ENCODE data around the gene IGF2R.

IGF2R gene

GRCh38 chr6:160004018-160004417 lies 35.1 kb downstream of the IGF2R start:
- FAIRE-seq = no peak
- no peak for TF ChIP-seq TAF1 (IDR thresholded peaks at IDR 0.05; ENCODE audit: borderline replicate concordance, low read depth, low read length)
- no peak for TF ChIP-seq POLR2A (IDR thresholded peaks at IDR 0.05; ENCODE audit: low read depth, low read length)
- no peak for TF ChIP-seq POLR2AphosphoS5 (IDR thresholded peaks at IDR 0.05; ENCODE audit: low read depth, low read length)
- no peak for DNase-seq (ENCODE audit: insufficient read length)

DNA sequence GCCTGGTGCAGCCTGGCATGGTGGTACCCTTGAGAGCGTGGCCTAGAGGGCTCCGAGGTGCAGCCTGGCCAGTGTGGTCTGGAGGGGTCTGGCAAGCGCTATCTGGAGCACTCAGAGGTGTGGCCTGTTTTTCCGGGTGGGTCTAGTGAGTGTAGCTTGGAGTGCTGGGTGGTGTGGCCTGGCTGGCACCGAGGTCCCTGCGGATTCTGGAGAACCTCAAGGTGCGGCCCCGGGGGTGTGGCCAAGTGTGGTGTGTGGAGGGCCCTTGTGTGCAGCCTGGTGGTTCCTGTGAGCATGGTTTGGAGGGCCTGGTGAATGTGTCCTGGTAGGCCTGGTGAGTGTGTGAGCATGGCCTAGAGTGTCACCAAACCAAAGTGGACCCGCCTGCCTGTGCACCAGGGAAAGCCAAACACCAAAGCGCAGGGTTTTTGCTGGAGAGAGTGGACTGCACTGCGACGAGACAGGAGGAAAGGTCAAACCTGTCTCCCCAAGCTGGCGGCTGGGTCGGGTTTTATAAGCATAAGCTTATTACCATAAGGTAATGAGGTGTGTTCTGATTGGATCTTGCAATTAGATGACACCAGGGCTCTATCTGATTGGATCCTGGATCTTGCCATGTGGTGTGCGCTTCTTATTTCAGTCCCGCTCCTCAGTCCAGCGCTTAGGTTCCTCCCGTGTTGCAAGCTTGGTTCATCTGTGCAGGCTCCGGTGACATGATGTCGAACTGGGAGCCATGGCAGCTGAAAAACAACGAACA lies 35.7 kb downstream of the IGF2R start:
- TF ChIP-seq TAF1 (IDR thresholded peaks at IDR 0.05; ENCODE audit: borderline replicate concordance, low read depth, low read length) (no peak), POLR2AphosphoS5 (IDR thresholded peaks at IDR 0.05; ENCODE audit: low read depth, low read length) (no peak), POLR2A (IDR thresholded peaks at IDR 0.05; ENCODE audit: low read depth, low read length) (no peak)
- no peak for DNase-seq (ENCODE audit: insufficient read length)
- FAIRE-seq = no peak

GRCh38 chr6:160005211-160005610 lies 36.3 kb downstream of the IGF2R start:
- no peak for FAIRE-seq
- DNase-seq (ENCODE audit: insufficient read length) = no peak
- TF ChIP-seq TAF1 (IDR thresholded peaks at IDR 0.05; ENCODE audit: borderline replicate concordance, low read depth, low read length) (no peak), POLR2AphosphoS5 (IDR thresholded peaks at IDR 0.05; ENCODE audit: low read depth, low read length) (no peak), POLR2A (IDR thresholded peaks at IDR 0.05; ENCODE audit: low read depth, low read length) (no peak)

- TF ChIP-seq POLR2AphosphoS5 (IDR thresholded peaks at IDR 0.05; ENCODE audit: low read depth, low read length) = no peak
- TF ChIP-seq TAF1 (IDR thresholded peaks at IDR 0.05; ENCODE audit: borderline replicate concordance, low read depth, low read length) = no peak
- no peak for TF ChIP-seq POLR2A (IDR thresholded peaks at IDR 0.05; ENCODE audit: low read depth, low read length)
Measured at GRCh38 chr6:160005861-160006540, 37.1 kb downstream of the IGF2R start.

GRCh38 chr6:160007145-160007544 lies 38.3 kb downstream of the IGF2R start:
- no peak for TF ChIP-seq POLR2A (IDR thresholded peaks at IDR 0.05; ENCODE audit: low read depth, low read length)
- TF ChIP-seq POLR2AphosphoS5 (IDR thresholded peaks at IDR 0.05; ENCODE audit: low read depth, low read length) = no peak
- no peak for TF ChIP-seq TAF1 (IDR thresholded peaks at IDR 0.05; ENCODE audit: borderline replicate concordance, low read depth, low read length)
- FAIRE-seq = no peak
- no peak for DNase-seq (ENCODE audit: insufficient read length)

More at GRCh38 chr6:160005861-160006540, 37.1 kb downstream of the IGF2R start:
- DNase-seq (ENCODE audit: insufficient read length) (no peak), FAIRE-seq (no peak)

- DNase-seq (ENCODE audit: insufficient read length) (no peak), FAIRE-seq (no peak)
- no peak for TF ChIP-seq POLR2AphosphoS5 (IDR thresholded peaks at IDR 0.05; ENCODE audit: low read depth, low read length)
- TF ChIP-seq POLR2A (IDR thresholded peaks at IDR 0.05; ENCODE audit: low read depth, low read length) = no peak
- no peak for TF ChIP-seq TAF1 (IDR thresholded peaks at IDR 0.05; ENCODE audit: borderline replicate concordance, low read depth, low read length)
Measured at GRCh38 chr6:160007611-160008010, 38.7 kb downstream of the IGF2R start.

- TF ChIP-seq TAF1 (IDR thresholded peaks at IDR 0.05; ENCODE audit: borderline replicate concordance, low read depth, low read length) (no peak), POLR2A (IDR thresholded peaks at IDR 0.05; ENCODE audit: low read depth, low read length) (no peak), POLR2AphosphoS5 (IDR thresholded peaks at IDR 0.05; ENCODE audit: low read depth, low read length) (no peak)
- no peak for FAIRE-seq
- DNase-seq (ENCODE audit: insufficient read length) = no peak
Measured at GRCh38 chr6:160010067-160010466, 41.2 kb downstream of the IGF2R start.

DNA sequence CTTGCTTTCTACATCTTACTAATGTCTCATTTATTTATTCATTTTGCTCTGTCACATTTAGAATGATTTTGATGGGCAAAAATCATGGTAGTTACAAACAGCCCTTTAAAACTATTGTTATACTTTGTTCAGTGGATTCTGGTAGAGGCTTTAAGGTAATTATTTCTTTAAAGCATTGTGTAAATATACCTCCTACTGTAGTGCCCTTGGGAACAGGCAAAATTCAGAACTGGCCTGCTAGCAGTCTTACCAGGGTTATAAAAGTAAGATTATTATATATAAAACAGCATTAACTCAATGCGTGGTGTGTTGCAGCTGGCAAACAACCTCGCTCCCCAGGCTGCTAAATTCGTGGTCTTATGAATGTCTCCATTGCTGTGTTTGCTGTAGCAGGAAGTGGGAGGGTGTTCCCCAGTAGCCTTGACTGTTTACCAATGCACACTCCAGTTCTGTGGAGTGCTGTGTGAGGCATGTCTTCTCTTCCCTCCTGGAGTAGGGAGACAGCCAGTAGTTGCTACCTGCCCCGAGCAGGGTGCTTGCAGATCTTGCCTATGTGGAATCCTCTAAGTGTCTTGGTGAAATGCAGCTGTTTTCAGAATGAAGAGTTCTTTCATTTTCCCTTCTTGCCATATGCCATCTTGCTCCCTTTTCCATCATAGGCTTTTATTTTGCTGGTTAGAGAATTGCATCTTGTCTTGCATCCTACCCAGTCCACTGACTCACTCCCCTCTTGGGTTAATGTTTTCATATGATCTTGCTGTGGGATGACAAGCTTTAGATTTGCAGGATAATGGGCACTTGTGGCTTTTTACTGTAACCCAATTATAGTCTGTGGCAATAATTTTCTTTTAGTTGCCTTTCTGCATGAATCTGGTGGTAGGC lies 45.3 kb downstream of the IGF2R start:
- TF ChIP-seq TAF1 (IDR thresholded peaks at IDR 0.05; ENCODE audit: borderline replicate concordance, low read depth, low read length) (no peak), POLR2A (IDR thresholded peaks at IDR 0.05; ENCODE audit: low read depth, low read length) (no peak), POLR2AphosphoS5 (IDR thresholded peaks at IDR 0.05; ENCODE audit: low read depth, low read length) (no peak)
- FAIRE-seq (no peak), DNase-seq (ENCODE audit: insufficient read length) (no peak)

- FAIRE-seq (no peak), DNase-seq (ENCODE audit: insufficient read length) (no peak)
- TF ChIP-seq TAF1 (IDR thresholded peaks at IDR 0.05; ENCODE audit: borderline replicate concordance, low read depth, low read length) (no peak), POLR2A (IDR thresholded peaks at IDR 0.05; ENCODE audit: low read depth, low read length) (no peak), POLR2AphosphoS5 (IDR thresholded peaks at IDR 0.05; ENCODE audit: low read depth, low read length) (no peak)
Measured at GRCh38 chr6:160014869-160015182, 45.9 kb downstream of the IGF2R start.

GRCh38 chr6:160015778-160016684 lies 47.1 kb downstream of the IGF2R start:
- TF ChIP-seq POLR2AphosphoS5 (IDR thresholded peaks at IDR 0.05; ENCODE audit: low read depth, low read length) (no peak), TAF1 (IDR thresholded peaks at IDR 0.05; ENCODE audit: borderline replicate concordance, low read depth, low read length) (no peak), POLR2A (IDR thresholded peaks at IDR 0.05; ENCODE audit: low read depth, low read length) (no peak)
- FAIRE-seq = peak; percentile 36
- DNase-seq (ENCODE audit: insufficient read length) = no peak

Measured in GM12892 (cell line).